ENCODE data around the gene LIMS2. TPM values are rescaled to one million over a fixed set of nuclear protein-coding genes. Genes with fewer than 3 reads are reported as not detected.

LIMS2 gene
- total and polyA plus RNA-seq, 2 donors (not counting 3 experiments of a cell fraction or from before 2014, with no cell fraction given) = 48.3 to 55.6 TPM

- BruUV-seq (replicated peaks) = no TSS peak
Measured at GRCh38 chr2:127631997-127632581, 43.2 kb downstream of the LIMS2 start.

GRCh38 chr2:127631541-127631996, 43.8 kb downstream of the LIMS2 start:
- H3K79me2 ChIP-seq (ENCODE audit: control insufficient read depth, insufficient read depth, low read length) = no peaks in the 10 kb centered on the region
- no peak overlapping the region for H2AFZ ChIP-seq (ENCODE audit: low read depth, low read length)
- no peak overlapping the region for H3K4me3 ChIP-seq (replicated peaks in 1 of 3; ENCODE audit: insufficient read depth in 1 of 3, low read depth in 1 of 3, low read length in 3 of 3)
- no peaks in the 10 kb centered on the region for H3K27me3 ChIP-seq (ENCODE audit: control insufficient read depth in 2 of 2, insufficient read depth in 2 of 2, low read length in 2 of 2)
- intact Hi-C loops (cut with micrococcal nuclease) (no loop called here), dilution Hi-C loops (cut with MboI; ENCODE audit: extremely low pct_ligation_motif_present, low sequenced_read_pairs) (no loop called here)
- no peak overlapping the region for H3K27ac ChIP-seq (ENCODE audit: insufficient read depth, low read depth, low read length)
- no peak overlapping the region for H3K9ac ChIP-seq (replicated peaks; ENCODE audit: extremely low read depth, insufficient read depth, low read length)
- DNase-seq (ENCODE audit: low read depth, low spot score) (no peak), FAIRE-seq (no peak)
- TF ChIP-seq POLR2A (IDR thresholded peaks at IDR 0.05; ENCODE audit: low read depth, low read length) = no peak
- no peak for TF ChIP-seq MAX (IDR thresholded peaks at IDR 0.05; ENCODE audit: insufficient read depth, insufficient read length)
- no peak for TF ChIP-seq GATA2 (IDR thresholded peaks at IDR 0.05; ENCODE audit: insufficient read depth, insufficient read length, low read depth, low read length)
- no peak for TF ChIP-seq CTCF (IDR thresholded peaks at IDR 0.05; ENCODE audit: extremely low read depth in 1 of 2, insufficient read depth in 1 of 2, low read depth in 1 of 2, low read length in 2 of 2)
- no peak for TF ChIP-seq POLR2AphosphoS5 (IDR thresholded peaks at IDR 0.05; ENCODE audit: insufficient read depth, low read depth, low read length)
- TF ChIP-seq JUN (IDR thresholded peaks at IDR 0.05; ENCODE audit: borderline replicate concordance, insufficient read depth, insufficient read length, low read depth) = no peak
- no peak for TF ChIP-seq EZH2 (IDR thresholded peaks at IDR 0.05; ENCODE audit: borderline replicate concordance, low read depth, low read length, severe bottlenecking)
- no peak for TF ChIP-seq MYC (IDR thresholded peaks at IDR 0.05; ENCODE audit: low read depth, low read length)
- no peak for TF ChIP-seq FOS (IDR thresholded peaks at IDR 0.05; ENCODE audit: borderline replicate concordance, insufficient read depth, low read length)
- no peaks in the 10 kb centered on the region for H3K9me3 ChIP-seq (replicated peaks; ENCODE audit: control insufficient read depth, insufficient read depth, low read length)
- no peaks in the 10 kb centered on the region for H3K36me3 ChIP-seq (ENCODE audit: control insufficient read depth in 2 of 2, extremely low read depth in 1 of 2, insufficient read depth in 2 of 2, low read length in 2 of 2)
- no peak overlapping the region for H3K4me2 ChIP-seq (ENCODE audit: insufficient read depth, low read length)
- H3K9me1 ChIP-seq (replicated peaks; ENCODE audit: control insufficient read depth, extremely low read depth, insufficient read depth, low read length) = no peaks in the 10 kb centered on the region
- BruUV-seq (replicated peaks) = no TSS peak
- H3K4me1 ChIP-seq (ENCODE audit: control insufficient read depth, extremely low read depth, insufficient read depth, low read length) = no peaks in the 10 kb centered on the region
- ChIA-PET CTCF (interaction anchor here (0.9 to 1.6 kb wide), 6 partner anchors 11 to 44 kb away, joined by 3 to 19 read pairs (median 4); partner anchors contain the start of gene LIMS2), POLR2A (no interaction called here)
- H4K20me1 ChIP-seq (replicated peaks; ENCODE audit: control insufficient read depth, extremely low read depth, insufficient read depth, low read length) = no peaks in the 10 kb centered on the region

More at GRCh38 chr2:127631997-127632581, 43.2 kb downstream of the LIMS2 start:
- Histone ChIP-seq H3K4me2 (ENCODE audit: insufficient read depth, low read length) (no peak overlapping the region), H3K9me3 (replicated peaks; ENCODE audit: control insufficient read depth, insufficient read depth, low read length) (no peaks in the 10 kb centered on the region), H3K4me3 (replicated peaks in 1 of 3; ENCODE audit: insufficient read depth in 1 of 3, low read depth in 1 of 3, low read length in 3 of 3) (no peak overlapping the region), H3K9ac (replicated peaks; ENCODE audit: extremely low read depth, insufficient read depth, low read length) (no peak overlapping the region), H3K79me2 (ENCODE audit: control insufficient read depth, insufficient read depth, low read length) (no peaks in the 10 kb centered on the region), H4K20me1 (replicated peaks; ENCODE audit: control insufficient read depth, extremely low read depth, insufficient read depth, low read length) (no peaks in the 10 kb centered on the region), H3K27me3 (ENCODE audit: control insufficient read depth in 2 of 2, insufficient read depth in 2 of 2, low read length in 2 of 2) (no peaks in the 10 kb centered on the region), H2AFZ (ENCODE audit: low read depth, low read length) (no peak overlapping the region), H3K36me3 (ENCODE audit: control insufficient read depth in 2 of 2, extremely low read depth in 1 of 2, insufficient read depth in 2 of 2, low read length in 2 of 2) (no peaks in the 10 kb centered on the region), H3K27ac (ENCODE audit: insufficient read depth, low read depth, low read length) (no peak overlapping the region), H3K9me1 (replicated peaks; ENCODE audit: control insufficient read depth, extremely low read depth, insufficient read depth, low read length) (no peaks in the 10 kb centered on the region), H3K4me1 (ENCODE audit: control insufficient read depth, extremely low read depth, insufficient read depth, low read length) (peaks cover 5% of the 10 kb centered on the region)
- DNase-seq (ENCODE audit: low read depth, low spot score) = no peak
- ChIA-PET POLR2A (no interaction called here), CTCF (interaction anchor here (0.8 to 1.6 kb wide), 4 partner anchors 10 to 43 kb away, joined by 3 to 19 read pairs (median 4); partner anchors contain the start of gene LIMS2)
- dilution Hi-C loops (cut with MboI; ENCODE audit: extremely low pct_ligation_motif_present, low sequenced_read_pairs) = no loop called here
- intact Hi-C loops (cut with micrococcal nuclease) = no loop called here
- TF ChIP-seq MYC (IDR thresholded peaks at IDR 0.05; ENCODE audit: low read depth, low read length) (no peak), POLR2AphosphoS5 (IDR thresholded peaks at IDR 0.05; ENCODE audit: insufficient read depth, low read depth, low read length) (no peak), JUN (IDR thresholded peaks at IDR 0.05; ENCODE audit: borderline replicate concordance, insufficient read depth, insufficient read length, low read depth) (no peak), MAX (IDR thresholded peaks at IDR 0.05; ENCODE audit: insufficient read depth, insufficient read length) (no peak), FOS (IDR thresholded peaks at IDR 0.05; ENCODE audit: borderline replicate concordance, insufficient read depth, low read length) (no peak)
- no peak for FAIRE-seq
